Measurements from ENCODE around the gene IL13RA1. TPM values are rescaled to one million over a fixed set of nuclear protein-coding genes. Genes with fewer than 3 reads are reported as not detected.

The IL13RA1 gene
- polyA plus RNA-seq, 1 donor (not counting 4 experiments of a cell fraction or from before 2014, with no cell fraction given): 27.8 TPM

DNA sequence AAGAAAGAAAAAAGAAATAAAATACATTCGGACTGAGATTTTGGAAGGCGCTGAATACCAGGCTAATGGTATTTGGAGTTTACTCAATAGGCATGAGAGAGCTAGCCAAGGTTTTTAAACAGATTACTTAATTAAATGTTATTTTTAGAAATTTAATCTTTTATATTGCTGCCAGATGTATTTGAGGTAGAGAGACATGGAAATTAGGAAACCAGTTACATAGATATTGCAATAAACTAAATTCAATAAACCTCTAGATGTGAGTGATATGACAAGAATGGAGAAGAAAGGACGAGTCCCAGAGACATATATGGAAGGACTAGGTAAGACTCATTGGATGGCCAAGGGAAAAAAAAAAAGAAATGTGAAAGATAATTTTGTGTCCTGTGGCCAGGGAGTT, 38.5 kb upstream of the IL13RA1 start:
- Histone ChIP-seq H3K9ac (ENCODE audit: control insufficient read depth, extremely low read depth, insufficient read depth, low read length) (no peak overlapping the region), H3K79me2 (ENCODE audit: control insufficient read depth, insufficient read depth, low read length) (no peaks in the 10 kb centered on the region), H3K9me1 (ENCODE audit: control insufficient read depth, extremely low read depth, insufficient read depth, low read length) (no peaks in the 10 kb centered on the region), H2AFZ (ENCODE audit: control insufficient read depth, low read length) (no peak overlapping the region), H3K4me3 (ENCODE audit: control insufficient read depth in 2 of 3, extremely low read depth in 1 of 3, insufficient read depth in 2 of 3, low read depth in 1 of 3, low read length in 3 of 3) (no peak overlapping the region), H4K20me1 (ENCODE audit: control insufficient read depth, extremely low read depth, insufficient read depth, low read length) (no peaks in the 10 kb centered on the region), H3K36me3 (ENCODE audit: control insufficient read depth in 2 of 2, extremely low read depth in 1 of 2, insufficient read depth in 2 of 2, low read length in 2 of 2) (no peaks in the 10 kb centered on the region), H3K27me3 (ENCODE audit: control insufficient read depth, extremely low read depth, insufficient read depth, low read length) (no peaks in the 10 kb centered on the region), H3K9me3 (ENCODE audit: control insufficient read depth, low read depth, low read length) (no peaks in the 10 kb centered on the region), H3K4me1 (ENCODE audit: control insufficient read depth, extremely low read depth, insufficient read depth, low read length) (no peaks in the 10 kb centered on the region), H3K27ac (ENCODE audit: control insufficient read depth, insufficient read depth, low read length) (no peak overlapping the region), H3K4me2 (ENCODE audit: control insufficient read depth, extremely low read depth, insufficient read depth, low read depth, low read length) (no peak overlapping the region)
- no peak for TF ChIP-seq EZH2 (IDR thresholded peaks at IDR 0.05; ENCODE audit: low read length)
- TF ChIP-seq, protein P1, sequence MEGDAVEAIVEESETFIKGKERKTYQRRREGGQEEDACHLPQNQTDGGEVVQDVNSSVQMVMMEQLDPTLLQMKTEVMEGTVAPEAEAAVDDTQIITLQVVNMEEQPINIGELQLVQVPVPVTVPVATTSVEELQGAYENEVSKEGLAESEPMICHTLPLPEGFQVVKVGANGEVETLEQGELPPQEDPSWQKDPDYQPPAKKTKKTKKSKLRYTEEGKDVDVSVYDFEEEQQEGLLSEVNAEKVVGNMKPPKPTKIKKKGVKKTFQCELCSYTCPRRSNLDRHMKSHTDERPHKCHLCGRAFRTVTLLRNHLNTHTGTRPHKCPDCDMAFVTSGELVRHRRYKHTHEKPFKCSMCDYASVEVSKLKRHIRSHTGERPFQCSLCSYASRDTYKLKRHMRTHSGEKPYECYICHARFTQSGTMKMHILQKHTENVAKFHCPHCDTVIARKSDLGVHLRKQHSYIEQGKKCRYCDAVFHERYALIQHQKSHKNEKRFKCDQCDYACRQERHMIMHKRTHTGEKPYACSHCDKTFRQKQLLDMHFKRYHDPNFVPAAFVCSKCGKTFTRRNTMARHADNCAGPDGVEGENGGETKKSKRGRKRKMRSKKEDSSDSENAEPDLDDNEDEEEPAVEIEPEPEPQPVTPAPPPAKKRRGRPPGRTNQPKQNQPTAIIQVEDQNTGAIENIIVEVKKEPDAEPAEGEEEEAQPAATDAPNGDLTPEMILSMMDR (optimal IDR thresholded peaks at IDR 0.05 in 1 of 3, IDR thresholded peaks at IDR 0.05 in 1 of 3, conservative IDR thresholded peaks at IDR 0.05 in 1 of 3; ENCODE audit: extremely low read depth in 1 of 3, insufficient read depth in 2 of 3, low read length in 3 of 3): no peak
- dilution Hi-C loops (cut with MboI; ENCODE audit: extremely low pct_ligation_motif_present, low sequenced_read_pairs): no loop called here
- no peak for DNase-seq (ENCODE audit: low read depth, low spot score)
- no peak for FAIRE-seq

DNA sequence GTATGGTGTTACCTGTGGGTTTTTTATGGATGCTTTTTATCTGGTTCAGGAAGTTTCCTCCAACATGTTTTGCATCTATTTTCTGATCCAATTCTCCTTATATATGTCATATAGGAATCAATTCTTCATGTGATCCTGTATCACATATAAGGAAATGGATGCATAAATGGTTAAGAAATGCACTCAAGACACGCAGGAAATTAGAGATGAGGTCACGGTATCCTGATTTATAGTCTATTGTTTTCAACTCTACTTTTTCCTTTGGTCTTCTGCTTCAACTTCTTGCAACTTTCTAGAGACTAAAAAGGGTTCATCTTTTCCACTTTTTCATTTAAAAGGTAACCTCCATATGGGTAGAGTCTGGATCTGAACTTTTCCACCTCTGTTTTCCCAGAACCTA, 33.6 kb upstream of the IL13RA1 start:
- Histone ChIP-seq H3K36me3 (ENCODE audit: control insufficient read depth in 2 of 2, extremely low read depth in 1 of 2, insufficient read depth in 2 of 2, low read length in 2 of 2) (no peaks in the 10 kb centered on the region), H3K79me2 (ENCODE audit: control insufficient read depth, insufficient read depth, low read length) (no peaks in the 10 kb centered on the region), H3K27me3 (ENCODE audit: control insufficient read depth, extremely low read depth, insufficient read depth, low read length) (no peaks in the 10 kb centered on the region), H3K9me3 (ENCODE audit: control insufficient read depth, low read depth, low read length) (no peaks in the 10 kb centered on the region), H4K20me1 (ENCODE audit: control insufficient read depth, extremely low read depth, insufficient read depth, low read length) (no peaks in the 10 kb centered on the region), H3K4me3 (ENCODE audit: control insufficient read depth in 2 of 3, extremely low read depth in 1 of 3, insufficient read depth in 2 of 3, low read depth in 1 of 3, low read length in 3 of 3) (no peak overlapping the region), H3K9ac (ENCODE audit: control insufficient read depth, extremely low read depth, insufficient read depth, low read length) (no peak overlapping the region), H3K4me2 (ENCODE audit: control insufficient read depth, extremely low read depth, insufficient read depth, low read depth, low read length) (no peak overlapping the region), H3K27ac (ENCODE audit: control insufficient read depth, insufficient read depth, low read length) (no peak overlapping the region), H3K9me1 (ENCODE audit: control insufficient read depth, extremely low read depth, insufficient read depth, low read length) (no peaks in the 10 kb centered on the region), H3K4me1 (ENCODE audit: control insufficient read depth, extremely low read depth, insufficient read depth, low read length) (peaks cover 8% of the 10 kb centered on the region), H2AFZ (ENCODE audit: control insufficient read depth, low read length) (no peak overlapping the region)
- no peak for TF ChIP-seq EZH2 (IDR thresholded peaks at IDR 0.05; ENCODE audit: low read length)
- TF ChIP-seq, protein P1 (optimal IDR thresholded peaks at IDR 0.05 in 1 of 3, IDR thresholded peaks at IDR 0.05 in 1 of 3, conservative IDR thresholded peaks at IDR 0.05 in 1 of 3; ENCODE audit: extremely low read depth in 1 of 3, insufficient read depth in 2 of 3, low read length in 3 of 3): no peak
- no peak for FAIRE-seq
- dilution Hi-C loops (cut with MboI; ENCODE audit: extremely low pct_ligation_motif_present, low sequenced_read_pairs): no loop called here
- DNase-seq (ENCODE audit: low read depth, low spot score): no peak

All from keratinocyte (primary cell).